ENCODE results near the gene CMSS1. TPM values are rescaled to one million over a fixed set of nuclear protein-coding genes. Genes with fewer than 3 reads are reported as not detected.
A peak's percentile ranks its signal among the peaks of the same experiment; 100 is the strongest.

The CMSS1 gene
- total RNA-seq, 1 donor from 2014 or later = 56.3 TPM

DNA sequence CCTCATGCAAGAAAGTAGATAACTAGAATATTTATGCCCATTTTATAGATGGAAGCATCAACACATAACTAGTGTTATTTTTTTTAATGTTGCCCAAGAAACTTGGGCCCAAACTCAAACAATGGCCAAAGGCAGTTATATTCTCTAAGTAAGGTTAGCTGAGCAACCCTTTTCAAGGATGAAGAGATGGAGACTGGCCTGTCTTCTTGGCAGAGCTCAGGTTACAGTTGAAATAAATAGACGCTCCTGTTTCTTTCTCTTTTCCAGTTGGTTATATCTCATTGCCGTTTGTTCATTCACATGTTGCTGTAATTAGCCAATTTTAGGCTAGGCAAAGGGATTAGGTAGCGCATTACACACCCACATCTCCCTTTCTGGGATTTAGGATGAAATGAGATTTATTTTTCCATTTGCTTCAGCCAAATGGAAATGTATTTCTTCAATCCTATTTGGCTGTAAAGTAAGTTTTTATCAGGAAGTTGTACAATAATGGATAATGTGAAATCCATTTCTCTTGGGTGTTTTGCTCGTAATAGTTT is 93.2 kb downstream of the CMSS1 start:
- no peaks in the 10 kb centered on the region for H3K36me3 Mint-ChIP-seq
- peak overlapping the region; percentile 9 for H3K4me2 ChIP-seq

DNA sequence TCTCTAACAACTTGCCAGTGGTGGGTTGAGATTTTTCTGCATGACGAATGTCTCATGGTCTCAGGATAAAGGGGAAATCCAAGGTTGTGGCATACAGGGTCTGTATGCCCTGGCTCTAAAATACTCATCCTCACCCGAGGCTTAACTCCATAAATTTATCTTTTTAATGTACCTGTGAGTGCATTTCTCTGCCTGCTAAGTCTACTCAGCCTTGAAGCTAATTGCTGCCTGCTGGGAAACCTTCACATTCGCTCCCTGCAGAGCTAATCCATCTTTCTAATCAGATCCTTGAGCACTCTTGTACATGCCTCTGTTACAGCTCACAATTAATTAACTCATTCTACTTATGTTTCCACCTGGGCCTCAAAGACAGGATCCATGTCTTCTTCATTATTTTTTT is 93.8 kb downstream of the CMSS1 start:
- no peak overlapping the region for H3K27ac Mint-ChIP-seq

More for the DNA sequence above, 93.2 kb downstream of the CMSS1 start:
- no peaks in the 10 kb centered on the region for H3F3A ChIP-seq (ENCODE audit: low read depth)
- no peaks in the 10 kb centered on the region for H3K27me3 Mint-ChIP-seq (ENCODE audit: insufficient read depth, low read depth)
- no peaks in the 10 kb centered on the region for H3K9me3 Mint-ChIP-seq
- H2AFZ ChIP-seq (replicated peaks) = no peak overlapping the region
- peaks cover 12% of the 10 kb centered on the region for H4K20me1 ChIP-seq (ENCODE audit: low read depth)
- H3K4me1 ChIP-seq = peaks cover 16% of the 10 kb centered on the region
- no peaks in the 10 kb centered on the region for H3K27me3 ChIP-seq
- no peak for DNase-seq (ENCODE audit: low spot score)
- no peak overlapping the region for H3K4me3 Mint-ChIP-seq
- no peak overlapping the region for H3K27ac Mint-ChIP-seq
- peaks cover 11% of the 10 kb centered on the region for H3K4me1 Mint-ChIP-seq
- H3K9me3 ChIP-seq (ENCODE audit: low read depth) = no peaks in the 10 kb centered on the region
- H3K36me3 ChIP-seq = no peaks in the 10 kb centered on the region
- H3K79me2 ChIP-seq (ENCODE audit: low read depth) = no peaks in the 10 kb centered on the region
- no peak overlapping the region for H3K9ac ChIP-seq
- no peak overlapping the region for H3K27ac ChIP-seq
- no peak overlapping the region for H3K4me3 ChIP-seq
- no peak for TF ChIP-seq EZH2 (IDR thresholded peaks at IDR 0.05)
- TF ChIP-seq, protein P1, sequence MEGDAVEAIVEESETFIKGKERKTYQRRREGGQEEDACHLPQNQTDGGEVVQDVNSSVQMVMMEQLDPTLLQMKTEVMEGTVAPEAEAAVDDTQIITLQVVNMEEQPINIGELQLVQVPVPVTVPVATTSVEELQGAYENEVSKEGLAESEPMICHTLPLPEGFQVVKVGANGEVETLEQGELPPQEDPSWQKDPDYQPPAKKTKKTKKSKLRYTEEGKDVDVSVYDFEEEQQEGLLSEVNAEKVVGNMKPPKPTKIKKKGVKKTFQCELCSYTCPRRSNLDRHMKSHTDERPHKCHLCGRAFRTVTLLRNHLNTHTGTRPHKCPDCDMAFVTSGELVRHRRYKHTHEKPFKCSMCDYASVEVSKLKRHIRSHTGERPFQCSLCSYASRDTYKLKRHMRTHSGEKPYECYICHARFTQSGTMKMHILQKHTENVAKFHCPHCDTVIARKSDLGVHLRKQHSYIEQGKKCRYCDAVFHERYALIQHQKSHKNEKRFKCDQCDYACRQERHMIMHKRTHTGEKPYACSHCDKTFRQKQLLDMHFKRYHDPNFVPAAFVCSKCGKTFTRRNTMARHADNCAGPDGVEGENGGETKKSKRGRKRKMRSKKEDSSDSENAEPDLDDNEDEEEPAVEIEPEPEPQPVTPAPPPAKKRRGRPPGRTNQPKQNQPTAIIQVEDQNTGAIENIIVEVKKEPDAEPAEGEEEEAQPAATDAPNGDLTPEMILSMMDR (IDR thresholded peaks at IDR 0.05) = no peak
- no peak for TF ChIP-seq EZH2phosphoT487 (IDR thresholded peaks at IDR 0.05)

DNA sequence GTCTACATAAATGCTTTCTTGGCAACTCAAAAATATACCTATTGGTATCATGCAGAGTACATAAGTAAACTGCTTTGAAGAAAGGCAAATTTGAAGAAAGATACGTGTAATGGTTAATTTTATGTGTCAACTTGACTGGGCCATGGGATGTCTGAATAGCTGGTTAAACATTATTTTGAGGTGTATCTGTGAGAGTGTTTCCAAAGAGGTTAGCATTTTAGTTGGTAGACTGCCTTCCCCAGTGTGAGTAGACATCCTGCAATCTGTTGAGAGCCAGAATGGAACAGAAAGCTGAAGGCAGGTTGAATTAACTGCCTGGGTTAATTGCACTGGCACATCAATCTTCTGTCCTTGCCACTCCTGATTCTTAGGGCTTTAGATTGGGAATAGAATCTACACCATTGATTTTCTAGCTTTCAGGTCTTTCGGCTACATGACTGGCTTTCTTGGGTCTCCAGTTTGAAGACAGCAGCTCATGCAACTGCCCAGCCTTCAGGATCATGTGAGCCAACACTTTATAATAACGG is 98.3 kb downstream of the CMSS1 start:
- Mint-ChIP-seq H3K27ac (no peak overlapping the region), H3K36me3 (no peaks in the 10 kb centered on the region), H3K9me3 (no peaks in the 10 kb centered on the region), H3K27me3 (ENCODE audit: insufficient read depth, low read depth) (no peaks in the 10 kb centered on the region), H3K4me1 (peaks cover 9% of the 10 kb centered on the region), H3K4me3 (no peak overlapping the region)
- no peaks in the 10 kb centered on the region for H3F3A ChIP-seq (ENCODE audit: low read depth)
- no peak for DNase-seq (ENCODE audit: low spot score)
- H2AFZ ChIP-seq (replicated peaks) = no peak overlapping the region
- H3K79me2 ChIP-seq (ENCODE audit: low read depth) = no peaks in the 10 kb centered on the region
- H3K9ac ChIP-seq = no peak overlapping the region
- no peaks in the 10 kb centered on the region for H3K36me3 ChIP-seq
- peaks cover 11% of the 10 kb centered on the region for H4K20me1 ChIP-seq (ENCODE audit: low read depth)
- H3K4me3 ChIP-seq = no peak overlapping the region
- H3K27me3 ChIP-seq = no peaks in the 10 kb centered on the region
- peaks cover 27% of the 10 kb centered on the region for H3K4me1 ChIP-seq
- no peak overlapping the region for H3K4me2 ChIP-seq
- no peak overlapping the region for H3K27ac ChIP-seq
- no peaks in the 10 kb centered on the region for H3K9me3 ChIP-seq (ENCODE audit: low read depth)
- TF ChIP-seq EZH2phosphoT487 (IDR thresholded peaks at IDR 0.05) (no peak), EZH2 (IDR thresholded peaks at IDR 0.05) (no peak)
- TF ChIP-seq, protein P1 (IDR thresholded peaks at IDR 0.05) = no peak

More for the DNA sequence above, 93.8 kb downstream of the CMSS1 start:
- peak; percentile 34 for DNase-seq (ENCODE audit: low spot score)
- Histone ChIP-seq H2AFZ (replicated peaks) (no peak overlapping the region), H3K27me3 (no peaks in the 10 kb centered on the region), H3K4me3 (no peak overlapping the region), H3K9me3 (ENCODE audit: low read depth) (no peaks in the 10 kb centered on the region), H3K4me2 (peak overlapping the region; percentile 9), H4K20me1 (ENCODE audit: low read depth) (peaks cover 12% of the 10 kb centered on the region), H3K4me1 (peaks cover 16% of the 10 kb centered on the region), H3K9ac (no peak overlapping the region), H3K36me3 (no peaks in the 10 kb centered on the region), H3K79me2 (ENCODE audit: low read depth) (no peaks in the 10 kb centered on the region), H3K27ac (no peak overlapping the region), H3F3A (ENCODE audit: low read depth) (no peaks in the 10 kb centered on the region)
- peaks cover 11% of the 10 kb centered on the region for H3K4me1 Mint-ChIP-seq
- H3K4me3 Mint-ChIP-seq = no peak overlapping the region
- no peaks in the 10 kb centered on the region for H3K27me3 Mint-ChIP-seq (ENCODE audit: insufficient read depth, low read depth)
- no peaks in the 10 kb centered on the region for H3K36me3 Mint-ChIP-seq
- TF ChIP-seq, protein P1 (IDR thresholded peaks at IDR 0.05) = no peak
- no peak for TF ChIP-seq EZH2phosphoT487 (IDR thresholded peaks at IDR 0.05)
- TF ChIP-seq EZH2 (IDR thresholded peaks at IDR 0.05) = no peak
- H3K9me3 Mint-ChIP-seq = no peaks in the 10 kb centered on the region

Data from neural progenitor cell (in vitro differentiated cells).